B cell (primary cell): ENCODE data around the gene KIN.

Source experiments
- EZH2 ChIP-seq: IDR thresholded peaks from 2 replicates; pipeline ENCODE4 v1.6.1; 2012; ENCODE audit warnings: borderline replicate concordance, low read depth, mild to moderate bottlenecking, moderate library complexity, low read length; ENCODE audit not compliant: insufficient read depth, poor library complexity, severe bottlenecking
- TF ChIP-seq, protein P1 (sequence below): fragments of 200-600 bp; IDR thresholded peaks from one replicate; pipeline ENCODE4 v1.8.0; 2022; ENCODE audit warnings: antibody characterized with exemption, mild to moderate bottlenecking

DNA sequence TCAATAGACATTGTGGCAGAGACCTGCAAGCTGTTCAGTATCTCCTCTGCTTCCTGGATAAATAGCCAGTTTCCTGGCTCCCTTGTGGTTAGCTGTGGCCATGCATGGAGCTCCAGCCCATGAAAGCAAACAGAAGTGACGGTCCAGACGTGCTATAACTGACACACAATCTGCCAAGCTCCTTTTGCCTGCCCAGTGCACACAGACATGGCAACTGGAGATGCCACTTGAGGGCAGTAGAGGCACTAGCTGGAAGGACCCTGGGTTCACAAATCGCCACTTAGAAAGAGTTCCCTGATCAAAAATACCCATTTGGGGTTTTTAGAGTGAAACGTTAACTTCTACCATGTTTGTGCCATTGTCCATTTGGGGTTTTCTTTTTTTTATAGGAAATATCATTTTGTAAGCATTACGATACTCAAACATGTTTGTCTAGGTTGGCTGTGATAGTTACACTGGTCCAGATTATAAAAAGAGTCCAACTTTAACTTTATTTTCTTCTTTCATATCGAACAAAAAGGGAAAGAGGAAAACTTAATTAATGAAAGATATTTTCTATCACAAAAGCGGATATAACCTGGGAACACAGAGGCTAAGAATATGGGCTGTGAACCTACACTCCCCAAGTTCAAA is 31.3 kb downstream of the KIN start:
- TF ChIP-seq, protein P1, sequence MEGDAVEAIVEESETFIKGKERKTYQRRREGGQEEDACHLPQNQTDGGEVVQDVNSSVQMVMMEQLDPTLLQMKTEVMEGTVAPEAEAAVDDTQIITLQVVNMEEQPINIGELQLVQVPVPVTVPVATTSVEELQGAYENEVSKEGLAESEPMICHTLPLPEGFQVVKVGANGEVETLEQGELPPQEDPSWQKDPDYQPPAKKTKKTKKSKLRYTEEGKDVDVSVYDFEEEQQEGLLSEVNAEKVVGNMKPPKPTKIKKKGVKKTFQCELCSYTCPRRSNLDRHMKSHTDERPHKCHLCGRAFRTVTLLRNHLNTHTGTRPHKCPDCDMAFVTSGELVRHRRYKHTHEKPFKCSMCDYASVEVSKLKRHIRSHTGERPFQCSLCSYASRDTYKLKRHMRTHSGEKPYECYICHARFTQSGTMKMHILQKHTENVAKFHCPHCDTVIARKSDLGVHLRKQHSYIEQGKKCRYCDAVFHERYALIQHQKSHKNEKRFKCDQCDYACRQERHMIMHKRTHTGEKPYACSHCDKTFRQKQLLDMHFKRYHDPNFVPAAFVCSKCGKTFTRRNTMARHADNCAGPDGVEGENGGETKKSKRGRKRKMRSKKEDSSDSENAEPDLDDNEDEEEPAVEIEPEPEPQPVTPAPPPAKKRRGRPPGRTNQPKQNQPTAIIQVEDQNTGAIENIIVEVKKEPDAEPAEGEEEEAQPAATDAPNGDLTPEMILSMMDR = no peak
- no peak for TF ChIP-seq EZH2
